NCI-H146 (cell line): Measurements from ENCODE around the gene GNAS-AS1.
"Not testable (repeated sequence)": the region's sequence is repeated elsewhere in the genome, so short reads cannot be mapped to it uniquely, and the experiment has no call there.

Experiments
- DNase-seq: peaks from one replicate; lab custom pipeline; 2025; lab: John Stamatoyannopoulos, UW

GNAS-AS1 gene

DNA sequence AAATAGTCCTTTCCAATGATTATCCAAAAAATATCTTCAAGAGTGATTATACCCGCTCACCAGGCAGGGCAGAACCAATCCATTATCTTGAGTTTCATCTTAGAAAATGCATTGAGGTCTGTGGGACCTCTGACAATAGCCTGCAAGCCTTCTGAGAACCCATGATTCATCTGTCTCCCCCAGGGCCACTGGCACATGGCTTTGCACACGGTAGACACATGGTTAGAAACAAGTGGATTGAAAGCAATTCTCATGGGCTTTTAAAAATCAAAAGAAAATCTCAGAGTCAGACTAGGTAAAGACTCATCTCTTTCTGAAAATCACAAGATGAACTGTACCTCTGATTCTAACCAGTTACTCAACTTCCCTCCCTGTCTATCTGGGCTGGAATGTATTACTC, 15.5 kb downstream of the GNAS-AS1 start:
- DNase-seq: no peak

- no peak for DNase-seq
Observed at GRCh38 chr20:58833921-58834320, 16.8 kb downstream of the GNAS-AS1 start.

DNA sequence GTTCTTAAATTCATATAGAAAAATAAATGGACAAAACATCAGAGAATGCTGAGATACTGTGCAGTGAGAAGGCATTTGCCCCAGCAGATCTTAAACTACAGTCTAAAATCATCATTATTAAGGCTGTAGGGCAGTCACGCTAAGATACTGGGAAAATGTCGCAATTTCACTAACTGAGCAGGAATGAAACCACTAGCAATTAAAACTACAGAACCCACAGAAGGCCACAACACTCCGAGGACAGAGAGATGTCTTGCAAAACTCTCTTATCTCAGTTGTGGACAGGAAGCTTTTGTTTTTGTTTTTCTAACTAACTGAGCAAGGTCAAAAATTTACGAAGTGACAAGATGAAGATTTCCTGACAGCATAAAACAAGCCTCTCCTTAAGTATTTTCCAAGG, 18.2 kb downstream of the GNAS-AS1 start:
- no peak for DNase-seq

- no peak for DNase-seq
Observed at GRCh38 chr20:58829531-58829941, 21.2 kb downstream of the GNAS-AS1 start.

GRCh38 chr20:58828804-58829203, 21.9 kb downstream of the GNAS-AS1 start:
- not testable (repeated sequence) for DNase-seq

DNA sequence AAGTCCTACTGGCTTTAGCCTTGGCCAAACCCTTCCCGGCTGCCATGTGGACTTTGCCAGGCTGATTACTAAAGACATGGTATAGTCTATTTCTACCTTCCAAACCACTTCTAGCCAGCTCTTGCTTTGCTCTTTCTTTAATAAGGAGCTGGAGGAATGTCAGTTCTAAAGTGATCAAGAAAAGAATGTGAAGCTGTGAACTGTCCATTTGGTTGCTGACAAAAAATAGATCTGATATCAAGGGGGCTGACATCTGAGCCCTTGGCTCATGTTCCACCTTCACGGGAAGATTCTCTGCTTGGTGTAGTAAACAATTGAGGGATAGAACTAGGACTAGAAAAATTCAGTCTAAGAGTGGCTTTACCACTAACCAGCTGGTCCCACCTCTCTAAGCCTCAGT, 22.6 kb downstream of the GNAS-AS1 start:
- no peak for DNase-seq

GRCh38 chr20:58826271-58826670, 24.4 kb downstream of the GNAS-AS1 start:
- no peak for DNase-seq

GRCh38 chr20:58825450-58825849, 25.3 kb downstream of the GNAS-AS1 start:
- DNase-seq: no peak

DNA sequence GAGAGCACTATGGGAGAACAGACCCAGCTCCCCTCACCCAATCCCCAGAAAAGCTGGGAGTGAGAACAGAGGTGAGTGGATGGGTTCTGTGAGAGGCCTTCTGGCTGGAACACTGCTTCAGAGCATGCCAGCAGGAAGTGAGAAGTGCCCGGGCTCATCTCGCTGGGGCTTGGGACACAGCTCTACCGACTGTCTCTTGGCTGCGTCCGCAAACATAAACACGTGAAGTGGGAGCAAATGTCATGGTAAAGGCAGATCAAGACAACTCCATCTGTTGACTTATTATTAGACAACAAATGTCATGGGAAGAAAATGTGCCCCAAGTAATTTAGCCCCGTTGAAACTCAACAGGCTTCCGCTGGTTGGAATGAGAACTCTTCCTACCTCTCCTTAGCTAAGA, 25.9 kb downstream of the GNAS-AS1 start:
- DNase-seq: no peak

DNA sequence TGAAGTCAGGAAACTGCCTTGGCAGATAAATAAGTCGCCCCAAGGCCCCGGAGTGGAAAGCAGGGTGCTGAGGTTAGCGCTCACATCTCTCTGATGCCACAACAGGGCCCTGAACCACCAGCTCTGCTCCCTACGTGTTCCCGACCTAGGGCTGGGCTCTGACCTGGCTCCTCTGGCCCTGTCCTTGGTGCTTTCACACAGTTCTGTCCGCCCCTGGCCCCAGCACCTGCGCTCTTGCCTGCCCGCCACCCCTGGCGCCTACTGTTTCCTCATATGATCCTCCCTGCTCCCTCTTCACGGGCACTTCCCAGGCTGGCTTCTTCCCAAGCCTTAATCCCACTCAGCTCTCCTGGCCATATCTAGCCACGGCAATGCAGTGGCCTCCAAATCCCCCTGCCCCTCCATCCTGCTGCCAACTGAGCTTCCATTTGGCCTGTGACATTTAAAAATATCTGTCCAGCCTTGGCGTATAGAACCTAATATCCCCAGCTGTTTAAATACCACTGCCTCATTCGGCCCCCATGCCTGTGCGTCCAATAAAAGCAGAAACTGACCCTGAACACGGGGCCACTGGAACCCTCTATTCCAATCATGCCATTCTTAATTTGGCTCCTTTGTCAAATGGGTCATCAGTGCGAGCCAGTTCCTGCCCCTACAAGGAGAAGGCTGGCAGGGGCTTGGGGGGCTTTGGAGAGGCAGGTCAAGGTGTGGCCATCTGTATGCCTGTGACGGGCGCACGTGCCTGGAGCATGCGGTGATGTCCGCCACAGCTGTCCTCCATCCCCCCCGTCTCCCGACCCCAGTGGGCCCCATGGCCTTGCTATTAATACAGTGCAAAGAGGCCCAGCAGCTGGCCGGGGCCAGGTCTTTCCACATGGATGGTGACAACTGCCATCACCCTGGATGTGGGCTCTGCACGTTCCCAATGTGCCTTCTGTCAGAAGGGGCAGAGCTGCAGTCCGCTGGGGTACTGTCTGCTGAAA, 27.7 kb downstream of the GNAS-AS1 start:
- no peak for DNase-seq

GRCh38 chr20:58822149-58822548, 28.6 kb downstream of the GNAS-AS1 start:
- DNase-seq: no peak

- not testable (repeated sequence) for DNase-seq
Observed at GRCh38 chr20:58820515-58820914, 30.2 kb downstream of the GNAS-AS1 start.

- no peak for DNase-seq
Observed at GRCh38 chr20:58819921-58820320, 30.8 kb downstream of the GNAS-AS1 start.

GRCh38 chr20:58818586-58819285, 32.0 kb downstream of the GNAS-AS1 start:
- no peak for DNase-seq

DNA sequence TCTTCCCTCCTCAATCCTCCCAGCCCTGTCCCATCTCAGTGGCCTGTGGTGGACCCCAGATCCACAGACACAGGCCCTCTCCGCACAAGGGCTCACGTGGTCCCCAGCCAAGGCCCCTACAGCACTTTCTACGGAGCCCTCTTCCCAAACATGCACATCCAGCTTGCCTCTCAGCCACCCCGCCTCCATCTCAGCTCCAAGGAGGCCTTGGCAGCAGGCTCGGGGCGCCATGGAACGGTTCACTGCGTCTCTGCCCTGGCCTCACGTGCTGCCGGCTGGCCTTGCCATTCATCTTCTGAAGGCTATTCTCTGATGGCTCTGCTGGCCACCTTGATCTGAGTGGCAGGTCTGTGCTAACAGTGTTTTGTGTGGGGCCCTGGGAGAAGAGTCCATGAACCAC, 33.0 kb downstream of the GNAS-AS1 start:
- no peak for DNase-seq

DNA sequence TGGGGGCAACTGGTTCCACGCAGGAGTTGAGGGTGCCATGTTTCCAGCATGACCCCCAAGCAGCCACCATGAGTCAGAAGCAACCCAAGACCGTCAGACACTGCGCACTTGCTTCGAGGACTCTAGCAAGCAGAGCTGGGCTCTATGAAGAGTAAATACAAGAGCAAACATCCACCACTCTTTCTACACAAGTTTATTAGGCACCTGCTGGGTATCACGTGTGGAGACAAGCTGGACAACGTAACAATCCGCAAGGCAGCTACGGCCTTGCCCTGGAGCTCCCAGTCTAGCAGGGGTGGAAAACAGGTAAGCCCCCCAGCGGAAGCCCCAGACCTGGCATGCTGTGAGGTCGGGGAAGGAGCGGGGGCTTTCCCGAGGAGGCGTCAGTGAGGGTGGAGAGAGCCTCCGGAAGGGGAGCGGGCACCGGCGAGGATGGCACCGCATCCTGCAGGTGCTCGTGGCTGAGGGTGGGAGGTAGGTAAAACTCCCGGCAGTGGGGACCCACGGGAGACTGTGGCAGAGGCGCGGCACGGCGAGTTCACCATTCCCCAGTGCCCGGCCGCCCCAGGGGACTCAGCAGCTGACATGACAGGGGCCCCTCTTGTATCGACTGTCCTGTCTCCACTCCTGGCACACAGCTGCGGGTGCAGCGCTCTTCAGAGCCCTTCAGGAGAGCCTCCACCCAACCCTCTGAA, 33.6 kb downstream of the GNAS-AS1 start:
- peak; percentile 57 for DNase-seq

GRCh38 chr20:58816051-58816450, 34.7 kb downstream of the GNAS-AS1 start:
- DNase-seq: no peak

GRCh38 chr20:58815448-58815847, 35.3 kb downstream of the GNAS-AS1 start:
- DNase-seq: no peak

GRCh38 chr20:58813369-58813768, 37.3 kb downstream of the GNAS-AS1 start:
- no peak for DNase-seq

GRCh38 chr20:58811334-58811733, 39.4 kb downstream of the GNAS-AS1 start:
- DNase-seq: no peak

DNA sequence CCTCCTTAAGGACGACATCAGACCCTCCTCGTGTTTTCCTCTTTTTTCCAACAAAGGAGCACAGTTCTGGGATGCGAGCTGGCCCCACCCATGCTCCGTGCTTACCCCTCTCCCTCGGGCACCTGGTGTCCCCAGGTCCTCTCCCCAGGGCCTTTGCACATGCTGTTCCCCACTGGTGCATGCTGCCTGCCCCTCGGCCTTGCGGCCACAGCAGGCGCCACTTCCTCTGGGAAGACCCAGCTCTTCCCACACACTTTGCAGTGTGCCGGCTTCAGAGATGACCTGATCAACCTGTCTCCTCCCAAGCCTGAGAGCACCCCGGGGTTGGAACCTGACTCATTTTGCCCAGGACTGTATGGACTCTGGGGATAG, 39.8 kb downstream of the GNAS-AS1 start:
- no peak for DNase-seq

GRCh38 chr20:58810116-58810878, 40.4 kb downstream of the GNAS-AS1 start:
- no peak for DNase-seq
